Renal cortical epithelial cell (primary cell): Measurements from ENCODE around the gene KMT5C. TPM values are rescaled to one million over a fixed set of nuclear protein-coding genes. Genes with fewer than 3 reads are reported as not detected.

ENCODE experiments used
- DNase-seq: peaks from one replicate; pipeline ENCODE4 v3.0.0-alpha.2; 2011; ENCODE audit warnings: low read depth
- total RNA-seq: library from RNA; depleted of rRNA; stranded (reverse); fragments of >200 nt; gene quantifications from 2 replicates; pipeline ENCODE4 v1.2.3, GENCODE V29; 2014

The KMT5C gene
- total RNA-seq, 1 donor from 2014 or later = 10.4 TPM

DNA sequence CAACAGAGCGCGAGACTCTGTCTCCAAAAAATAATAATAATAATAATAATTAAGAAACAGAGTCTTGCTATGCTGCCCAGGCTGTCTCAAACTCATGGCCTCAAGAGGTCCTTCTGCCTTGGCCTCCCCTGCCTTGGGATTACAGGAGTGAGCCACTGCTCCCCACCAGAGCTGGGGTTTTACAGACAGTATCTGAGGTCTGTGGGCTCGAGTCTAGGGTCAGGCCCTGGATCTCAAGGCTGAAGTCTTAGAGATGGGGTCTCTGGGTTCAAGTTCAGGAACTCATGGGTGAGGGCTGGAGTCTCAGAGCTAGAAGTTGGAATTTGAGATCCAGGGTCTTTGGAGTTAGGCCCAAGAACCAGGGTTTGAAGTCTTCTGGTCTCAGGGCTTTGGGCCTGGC, 27.1 kb downstream of the KMT5C start:
- DNase-seq = no peak

DNA sequence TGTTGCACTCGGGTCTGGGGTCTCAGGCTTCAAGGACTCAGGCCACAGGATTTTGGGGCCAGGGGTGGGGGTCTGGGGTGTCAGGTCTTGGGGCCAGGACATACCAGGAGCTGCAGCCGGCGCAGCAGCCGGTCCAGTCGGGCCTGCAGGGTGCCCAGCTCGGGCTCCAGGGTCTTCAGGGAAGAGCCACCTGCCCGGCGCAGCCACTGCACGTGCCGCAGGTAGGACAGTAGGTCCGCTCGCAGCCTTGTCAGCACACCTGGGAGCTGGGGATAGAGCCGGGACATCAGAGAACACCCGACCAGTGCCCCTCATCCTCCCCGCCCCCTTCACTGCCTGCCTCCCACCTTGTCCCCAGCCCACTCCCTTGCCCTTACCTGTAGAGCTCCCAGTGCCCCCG, 28.4 kb downstream of the KMT5C start:
- DNase-seq = no peak

DNA sequence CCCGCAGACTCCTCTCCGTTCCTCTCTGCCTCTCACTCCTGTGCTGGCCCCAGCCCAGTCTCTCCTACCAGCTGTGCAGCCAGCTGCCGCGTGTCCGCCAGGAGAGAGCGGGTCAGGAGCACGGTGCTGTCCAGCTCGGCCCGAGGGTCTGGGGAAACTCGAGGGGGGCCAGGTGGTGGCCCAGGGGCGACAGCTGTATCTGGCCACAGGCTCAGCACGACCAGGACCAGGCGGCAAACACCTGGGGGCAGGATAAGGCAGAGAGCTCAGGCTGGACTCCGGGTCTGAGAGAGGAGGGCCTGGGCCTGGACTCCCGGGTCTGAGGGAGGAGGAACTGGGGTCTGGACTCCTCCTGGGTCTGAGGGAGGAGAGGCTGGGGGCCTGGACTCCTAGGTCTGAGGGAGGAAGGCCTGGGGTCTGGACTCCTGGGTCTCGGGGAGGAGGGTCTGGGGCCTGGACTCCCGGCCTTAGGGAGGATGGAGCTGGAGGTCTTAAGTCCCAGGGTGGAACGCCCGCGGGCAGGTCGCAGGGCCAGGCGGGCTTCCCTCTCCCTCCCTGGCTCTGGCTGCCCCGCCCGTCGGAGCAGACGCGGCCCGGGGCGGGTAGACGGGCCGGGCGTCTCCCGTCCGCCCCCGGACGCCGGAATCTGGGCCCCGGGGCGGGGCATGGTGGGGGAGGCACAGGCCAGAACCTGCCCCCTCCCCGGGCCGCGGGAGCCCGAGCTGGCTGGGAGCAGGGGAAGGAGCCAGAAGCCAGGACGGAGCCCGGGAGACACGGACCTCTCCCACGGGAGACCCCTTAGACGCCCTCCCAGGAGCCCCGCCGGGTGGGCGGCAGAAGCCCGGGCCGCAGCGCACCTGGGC, 29.3 kb downstream of the KMT5C start:
- no peak for DNase-seq

DNA sequence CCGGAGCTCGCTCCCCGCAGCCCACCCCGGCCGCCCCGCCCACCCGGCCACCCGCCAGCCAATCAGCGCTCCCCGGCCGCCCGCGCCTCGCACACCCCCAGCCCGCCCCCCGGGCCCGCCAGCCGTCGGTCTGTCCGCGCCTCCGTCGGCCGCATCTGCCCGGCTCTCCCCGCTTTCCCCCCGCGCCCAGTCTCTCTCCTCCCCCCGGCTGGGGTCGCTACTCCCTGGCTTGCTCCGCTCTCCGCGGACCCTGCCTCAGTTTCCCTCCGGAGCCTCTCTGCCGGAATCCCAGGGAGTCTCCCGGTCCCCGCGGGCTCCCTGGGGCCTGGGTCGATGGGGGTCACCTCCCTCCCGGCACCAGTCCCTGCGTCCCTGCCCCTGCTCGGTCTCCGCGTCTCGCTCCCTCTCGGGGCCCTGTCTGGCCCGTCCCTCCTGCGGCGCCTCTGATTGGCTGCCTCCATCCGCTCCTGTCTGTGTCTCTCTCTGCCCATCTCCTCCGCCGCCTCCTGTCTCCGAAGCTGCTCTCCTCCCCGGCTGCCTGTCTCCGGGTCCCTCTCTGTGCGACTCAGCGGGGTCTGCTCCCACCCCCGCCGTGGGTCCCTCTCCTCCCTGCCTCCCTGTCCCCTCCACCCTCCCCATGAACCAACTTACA, 30.1 kb downstream of the KMT5C start:
- DNase-seq = no peak

DNA sequence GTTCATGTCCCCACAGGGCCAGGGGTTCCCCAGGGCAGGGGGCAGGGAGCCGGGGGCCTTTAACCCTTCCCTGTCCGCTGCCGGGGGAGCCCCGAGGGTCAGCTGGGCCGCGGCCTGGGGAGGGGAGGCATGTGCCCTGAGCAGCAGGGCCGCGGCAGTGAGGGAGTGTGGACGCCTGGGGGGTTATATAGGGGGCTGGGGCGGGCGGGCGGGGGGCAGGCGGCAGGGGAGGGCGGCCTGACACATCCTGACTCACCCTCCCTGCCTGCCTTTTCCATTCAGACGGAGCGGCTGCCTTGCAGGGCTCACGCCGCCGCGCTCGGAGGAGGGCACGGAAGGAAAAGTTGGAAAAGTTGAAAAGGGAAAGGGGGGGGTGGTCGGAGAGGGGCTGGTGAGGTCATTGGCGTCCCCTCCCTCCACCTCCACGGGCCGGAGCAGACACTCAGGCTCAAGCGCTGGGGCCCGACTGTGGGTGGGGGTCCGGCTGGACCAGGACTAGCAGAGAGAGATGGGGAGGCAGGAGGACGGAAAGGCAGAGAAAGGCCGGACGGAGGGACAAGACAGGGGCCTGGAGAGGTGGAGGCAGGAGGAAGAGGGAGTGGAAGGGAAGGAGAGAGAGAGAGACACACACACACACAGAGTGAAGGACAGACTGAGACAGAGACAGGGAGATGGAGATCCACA, 30.8 kb downstream of the KMT5C start, which contains the start of gene IL11:
Gene IL11 (minus strand): TSS at position 159 of the 684 bp plus-strand sequence. CDS start 153 bp downstream, at position 6.
- no peak for DNase-seq

DNA sequence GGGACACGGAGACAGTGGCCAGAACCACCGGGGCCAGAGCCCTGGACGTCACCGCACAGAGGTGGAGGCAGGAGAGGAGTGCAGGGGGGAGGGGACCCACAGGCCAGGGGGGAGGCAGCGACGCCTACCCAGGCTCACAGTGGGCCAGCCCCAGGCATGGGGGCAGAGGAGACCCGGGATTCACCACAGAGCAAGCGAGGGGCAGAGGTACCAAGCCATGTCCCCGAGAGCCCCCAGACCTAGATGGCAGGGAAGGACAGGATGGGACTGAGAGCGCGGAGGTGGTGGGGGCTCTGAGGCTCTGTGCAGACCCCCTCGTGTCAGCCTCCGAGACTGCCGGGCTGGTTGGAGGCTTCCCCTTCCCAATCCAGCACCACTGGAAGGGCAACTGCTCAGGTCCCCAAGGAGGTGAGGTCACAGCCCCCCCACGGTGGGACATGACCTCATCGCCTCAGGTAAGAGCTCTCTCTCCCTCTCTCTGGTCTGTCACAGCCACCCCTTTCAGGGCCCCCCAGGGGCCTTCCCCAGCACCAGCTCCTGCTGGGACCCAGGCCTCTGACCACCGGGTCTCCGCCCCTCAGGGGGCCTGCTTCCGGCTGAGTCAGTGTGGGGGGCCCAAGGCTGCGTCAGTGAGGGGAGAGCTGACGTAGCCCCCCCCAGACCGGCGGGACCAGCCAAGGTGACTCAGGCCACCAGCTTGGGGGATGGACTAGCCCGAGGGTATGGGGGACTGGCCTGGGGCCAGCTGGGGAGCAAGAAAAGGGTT, 32.8 kb downstream of the KMT5C start:
- no peak for DNase-seq

DNA sequence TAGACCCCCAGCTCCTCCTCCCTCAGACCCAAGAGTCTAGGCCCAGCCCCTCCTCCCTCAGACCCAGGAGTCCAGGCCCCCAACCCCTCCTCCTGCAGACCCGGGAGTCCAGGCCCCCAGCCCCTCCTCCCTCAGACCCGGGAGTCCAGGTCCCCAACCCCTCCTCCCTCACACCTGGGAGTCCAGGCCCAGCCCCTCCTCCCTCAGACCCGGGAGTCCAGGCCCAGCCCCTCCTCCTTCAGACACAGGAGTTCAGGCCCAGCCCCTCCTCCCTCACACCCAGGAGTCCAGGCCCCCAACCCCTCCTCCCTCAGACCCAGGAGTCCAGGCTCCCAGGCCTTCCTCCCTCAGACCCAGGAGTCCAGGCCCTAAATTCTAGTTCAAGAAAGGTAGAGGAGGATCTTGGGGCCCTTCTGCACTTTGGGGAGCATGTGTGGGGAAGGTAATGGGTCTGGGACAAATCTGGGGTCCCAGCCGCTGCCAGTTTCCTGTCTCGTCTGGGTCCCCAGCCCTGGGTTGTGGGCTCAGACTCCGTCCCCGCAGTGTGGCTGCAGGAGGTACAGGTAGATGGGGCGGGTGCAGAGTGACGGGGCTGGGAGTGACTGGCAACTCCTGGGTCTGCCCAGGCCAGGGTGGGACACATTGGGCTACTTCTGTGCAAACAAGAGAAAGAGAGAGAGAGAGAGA, 33.8 kb downstream of the KMT5C start:
- DNase-seq = no peak

DNA sequence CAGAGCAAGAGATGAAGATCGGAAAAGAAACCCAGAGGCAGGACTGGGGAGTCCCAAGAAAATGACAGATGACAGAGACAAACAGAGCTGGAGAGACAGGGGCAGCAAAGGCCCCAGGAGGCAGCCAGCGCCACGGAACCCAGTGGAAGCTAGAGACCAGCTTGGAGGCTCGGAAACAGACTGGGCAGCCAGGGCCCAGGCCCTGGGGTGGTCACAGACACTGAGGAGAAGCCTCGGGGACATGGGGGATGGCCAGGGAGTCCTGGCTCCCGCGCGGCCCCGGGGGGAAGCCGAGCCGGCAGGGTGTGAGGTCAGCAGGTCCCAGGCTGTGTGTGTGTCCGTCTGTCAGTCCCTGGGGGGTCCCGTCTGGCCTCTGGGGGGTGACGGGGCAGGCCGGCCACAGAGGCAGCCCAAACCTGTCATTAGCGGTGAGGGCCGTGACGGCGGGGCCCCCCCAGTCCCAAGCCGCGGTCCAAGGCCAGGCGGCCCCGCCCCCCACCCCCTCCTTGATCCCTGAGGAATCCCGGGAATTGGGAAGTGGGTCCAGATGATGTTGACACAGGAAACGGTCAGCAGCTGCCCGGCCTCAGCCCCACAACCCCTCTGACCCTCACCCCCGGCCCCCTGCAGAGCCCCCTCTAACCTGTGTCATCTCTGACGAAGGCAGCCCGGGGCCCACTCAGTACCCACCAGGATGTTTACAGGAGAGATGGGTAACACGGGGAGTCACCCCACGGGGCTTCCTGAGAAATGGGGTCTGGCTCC, 34.5 kb downstream of the KMT5C start:
- no peak for DNase-seq

DNA sequence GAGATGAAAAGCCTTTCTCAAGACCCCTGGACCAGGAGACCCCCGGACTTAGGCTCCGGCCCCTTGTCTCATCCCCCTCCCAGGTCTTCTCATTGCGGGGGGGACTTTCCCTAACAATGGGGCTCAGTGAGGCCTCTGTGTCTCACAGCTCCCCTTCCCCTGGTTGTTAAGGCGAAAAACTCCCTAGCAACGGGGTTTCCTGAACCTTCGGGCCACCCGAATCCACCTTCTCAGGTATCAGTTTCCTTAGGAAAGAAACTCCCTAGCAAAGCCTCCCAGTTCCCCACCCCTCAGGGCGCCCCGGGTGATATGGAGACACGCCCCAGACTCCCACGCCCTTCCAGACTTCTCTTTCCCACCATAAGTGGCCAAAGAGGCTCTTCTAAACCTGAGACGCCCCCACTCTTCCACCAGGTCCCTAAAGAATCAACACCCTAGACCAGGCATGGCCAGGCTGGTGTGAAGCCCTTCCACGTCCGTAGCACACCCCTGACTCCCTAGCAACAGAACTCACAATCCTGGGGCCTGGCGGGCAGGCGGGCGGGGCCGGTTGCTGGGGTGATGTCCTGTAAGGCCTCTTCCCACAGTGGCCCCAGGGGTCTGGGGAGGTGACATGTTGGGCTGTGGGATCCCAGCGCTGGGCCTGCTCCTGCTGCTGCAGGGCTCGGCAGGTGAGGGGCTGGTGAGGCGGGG, 36.7 kb downstream of the KMT5C start, which contains the start of gene TMEM190:
Gene TMEM190 (plus strand): TSS at position 586 of the 693 bp plus-strand sequence. CDS start 28 bp downstream, at position 614.
- DNase-seq = no peak

DNA sequence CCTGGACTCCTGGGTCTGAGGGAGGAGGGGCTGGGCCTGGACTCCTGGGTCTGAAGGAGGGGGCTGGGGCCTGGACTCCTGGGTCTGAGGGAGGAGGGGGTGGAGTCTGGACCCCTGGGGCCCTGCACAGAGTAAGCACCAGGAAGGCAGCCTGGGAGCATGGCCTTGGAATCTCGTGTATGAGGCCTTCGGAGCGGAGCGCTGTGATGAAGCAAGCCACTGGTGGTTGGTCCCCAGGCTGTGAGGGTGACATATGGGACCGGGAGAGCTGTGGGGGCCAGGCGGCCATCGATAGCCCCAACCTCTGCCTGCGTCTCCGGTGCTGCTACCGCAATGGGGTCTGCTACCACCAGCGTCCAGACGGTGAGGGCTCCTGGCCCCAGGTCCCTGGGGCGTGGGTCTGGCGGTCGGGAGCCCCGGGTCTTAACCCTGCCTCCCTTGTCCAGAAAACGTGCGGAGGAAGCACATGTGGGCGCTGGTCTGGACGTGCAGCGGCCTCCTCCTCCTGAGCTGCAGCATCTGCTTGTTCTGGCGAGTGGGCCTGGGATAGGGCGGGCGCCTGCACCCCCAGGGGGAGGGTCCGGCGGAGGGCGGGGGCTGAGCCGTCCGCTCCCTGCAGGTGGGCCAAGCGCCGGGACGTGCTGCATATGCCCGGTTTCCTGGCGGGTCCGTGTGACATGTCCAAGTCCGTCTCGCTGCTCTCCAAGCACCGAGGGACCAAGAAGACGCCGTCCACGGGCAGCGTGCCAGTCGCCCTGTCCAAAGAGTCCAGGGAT, 37.9 kb downstream of the KMT5C start:
- DNase-seq = no peak

DNA sequence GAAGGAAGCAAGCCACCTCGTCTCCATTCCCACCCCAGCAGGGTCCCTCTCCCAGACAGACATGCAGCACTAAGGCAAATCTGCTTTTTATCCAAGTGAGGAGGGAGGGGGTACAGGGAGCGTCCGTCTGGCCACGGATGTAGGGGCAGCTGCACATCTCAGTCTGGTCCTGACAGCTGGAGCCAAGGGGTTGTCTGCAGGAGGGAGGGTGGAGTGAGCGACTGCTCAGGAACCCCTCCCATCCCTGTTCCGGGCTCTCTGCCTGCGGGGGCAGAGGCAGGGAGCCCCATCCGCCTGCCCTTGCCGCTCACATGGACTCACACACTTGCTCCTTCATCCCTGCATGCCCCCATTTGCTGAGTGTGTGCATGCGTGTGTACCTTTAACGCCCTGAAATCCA, 39.5 kb downstream of the KMT5C start:
- no peak for DNase-seq

DNA sequence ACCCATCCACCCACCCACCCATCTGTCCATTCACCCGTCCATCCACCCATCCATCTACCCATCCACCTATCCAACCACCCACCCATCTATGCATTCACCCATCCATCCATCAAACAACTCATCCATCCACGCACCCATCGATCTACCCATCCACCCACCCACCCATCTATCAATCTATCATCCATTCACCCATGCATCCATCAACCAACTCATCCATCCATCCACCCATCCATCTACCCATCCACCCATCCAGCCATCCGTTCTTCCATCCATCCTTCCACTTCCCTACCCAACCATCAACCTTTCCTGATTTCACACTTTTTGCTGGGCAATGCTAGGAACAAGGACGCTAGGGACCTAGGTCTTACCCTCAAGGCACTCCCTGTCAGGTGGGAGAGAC, 42.3 kb downstream of the KMT5C start:
- no peak for DNase-seq

DNA sequence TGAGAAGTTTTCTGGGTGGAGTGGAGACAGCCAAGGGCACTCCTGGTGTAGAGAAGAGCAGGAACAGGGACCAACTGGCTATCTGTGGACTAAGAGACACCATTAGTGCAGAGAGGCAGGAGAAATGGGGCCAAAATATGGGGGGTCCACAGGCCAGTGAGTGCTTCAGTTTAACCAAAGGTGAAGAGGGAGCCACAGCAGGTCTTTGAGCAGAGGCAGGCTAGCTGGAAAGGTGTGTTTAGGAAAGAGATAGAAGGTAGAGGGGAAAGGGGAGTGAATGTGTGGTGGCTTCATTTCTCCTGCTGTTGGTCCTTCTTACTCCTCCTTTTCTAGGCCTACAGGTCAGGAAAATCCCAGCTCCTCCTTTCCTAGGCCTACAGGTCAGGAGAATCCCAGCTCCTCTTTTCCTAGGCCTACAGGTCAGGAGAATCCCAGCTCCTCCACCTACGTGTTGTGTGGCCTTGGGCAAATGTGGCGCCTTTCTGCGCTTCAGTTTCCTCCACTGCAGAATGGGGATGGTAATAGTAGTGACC, 42.9 kb downstream of the KMT5C start:
- no peak for DNase-seq

DNA sequence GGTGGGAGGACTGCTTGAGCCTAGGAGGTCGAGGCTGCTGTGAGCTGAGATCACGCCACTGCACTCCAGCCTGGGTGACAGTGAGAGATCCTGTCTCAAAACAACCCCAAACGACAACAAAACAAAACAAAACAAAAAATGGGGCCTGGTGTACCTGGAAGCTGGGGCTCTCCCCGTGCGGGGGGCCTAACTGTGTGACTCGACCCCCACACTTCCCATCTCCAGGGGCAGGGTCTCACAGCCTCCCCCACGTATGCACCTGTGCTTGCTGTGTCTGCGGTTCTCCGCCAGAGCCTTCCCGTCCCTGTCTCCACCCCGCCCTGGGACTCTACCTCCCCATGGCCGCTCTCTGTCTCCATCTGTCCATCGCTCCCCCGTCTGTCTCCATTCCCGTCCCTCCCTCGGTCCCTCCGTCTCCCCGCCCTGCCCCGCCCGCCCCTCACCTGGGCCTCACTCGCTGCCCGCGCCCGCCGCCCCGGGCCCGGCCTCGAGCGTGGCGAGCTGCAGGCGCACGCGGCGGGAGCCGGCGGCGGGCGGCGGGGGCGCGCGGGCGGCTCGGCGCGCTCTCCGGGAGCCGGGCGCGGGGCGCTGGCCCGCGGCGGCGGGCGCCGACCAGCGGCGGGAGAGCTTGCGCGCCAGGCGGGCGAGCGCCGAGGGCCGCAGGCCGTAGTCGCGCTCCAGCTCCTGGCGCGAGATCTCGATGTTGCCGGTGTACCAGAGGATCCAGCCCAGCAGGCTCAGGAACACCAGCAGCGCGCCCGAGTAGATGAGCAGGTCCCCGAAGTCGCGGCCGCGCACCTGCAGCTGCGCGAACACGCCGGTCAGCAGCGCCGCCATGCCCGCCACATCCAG, 43.8 kb downstream of the KMT5C start:
- no peak for DNase-seq

DNA sequence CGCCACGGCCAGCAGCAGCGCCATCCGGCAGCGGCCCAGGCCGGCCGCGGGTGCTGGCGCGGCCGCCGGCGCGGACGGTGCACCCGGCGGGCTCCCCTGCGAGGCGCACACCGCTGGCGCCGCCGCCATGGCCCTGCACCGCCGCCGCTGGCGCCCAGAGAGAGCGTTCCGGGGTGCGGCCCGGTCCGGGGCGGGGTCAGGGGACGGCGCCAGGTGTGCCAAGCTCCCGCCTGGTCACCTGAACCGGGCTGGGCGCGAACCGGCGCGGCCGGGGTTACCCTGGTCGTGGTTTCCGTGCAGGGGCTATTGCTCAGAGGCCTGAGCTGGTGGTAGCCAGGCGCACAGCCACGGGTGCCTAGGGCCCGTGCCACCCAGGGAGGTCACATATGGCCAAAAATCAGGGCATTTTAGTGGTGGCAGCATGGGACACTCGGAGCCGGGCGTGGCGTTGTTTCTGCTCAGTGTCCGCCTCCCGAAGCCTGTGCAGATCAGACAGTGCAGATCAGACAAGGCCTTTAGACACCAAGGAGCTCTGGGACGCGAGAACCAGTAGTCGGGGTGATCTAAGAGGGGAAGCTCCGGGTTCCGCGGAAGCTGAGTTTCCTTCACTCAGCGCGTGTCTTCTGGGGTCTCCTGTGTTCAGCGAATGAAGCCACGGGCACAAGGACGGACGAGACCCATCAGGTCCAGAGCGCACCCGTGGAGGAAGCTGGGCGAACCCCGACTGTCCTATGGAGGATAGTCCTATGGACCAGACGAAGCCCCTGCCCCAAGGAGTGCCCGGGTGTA, 44.6 kb downstream of the KMT5C start, which contains the start of gene TMEM238:
Gene TMEM238 (minus strand): TSS at position 162 of the 789 bp plus-strand sequence. CDS start 33 bp downstream, at position 129.
- no peak for DNase-seq

DNA sequence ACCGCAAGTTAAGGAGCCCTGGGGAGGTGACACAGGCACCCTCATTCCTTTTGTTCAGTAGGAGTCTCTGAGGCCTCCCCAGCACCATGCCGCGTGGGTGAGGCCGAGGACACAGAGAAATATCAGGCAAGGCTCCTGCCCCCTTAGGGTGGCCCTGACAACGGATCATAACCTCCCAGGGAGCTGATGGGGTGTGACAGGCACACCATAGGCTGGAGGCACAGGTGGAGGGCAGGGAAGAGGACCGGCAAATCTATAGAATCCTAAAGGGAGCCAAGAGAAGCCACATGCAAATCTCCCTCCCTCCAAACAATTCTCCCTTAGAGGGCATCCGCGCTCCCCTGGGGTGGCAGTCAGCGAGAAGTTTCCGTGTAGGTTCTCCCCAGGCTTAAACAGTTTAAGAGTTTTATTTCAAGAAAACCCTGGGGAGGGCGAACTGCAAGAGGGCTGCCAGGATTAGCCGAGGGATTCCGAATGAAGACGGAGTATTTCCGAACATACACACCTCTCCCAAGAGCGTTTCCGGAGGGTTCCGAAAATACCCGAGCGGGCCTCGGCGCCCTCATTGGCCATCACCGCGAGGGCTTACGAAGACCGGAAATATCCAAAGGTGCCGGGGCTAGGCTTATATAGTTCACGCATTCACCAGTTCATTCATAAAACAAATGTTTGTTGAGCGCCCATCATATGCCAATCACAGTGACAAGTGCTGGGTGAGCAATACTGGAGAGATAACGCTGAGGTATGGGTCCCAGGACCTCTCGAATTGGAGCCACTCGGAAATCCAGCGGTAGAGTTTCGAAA, 45.4 kb downstream of the KMT5C start:
- DNase-seq = peak; percentile 95
